Fibroblast of pulmonary artery (primary cell): ENCODE data around the gene ASB2.

Source experiments
- DNase-seq: peaks from one replicate; pipeline ENCODE4 v3.0.0-alpha.2; 2010; ENCODE audit warnings: low read depth
- H3K4me3 ChIP-seq: replicated peaks from 2 replicates; pipeline ENCODE4 v1.5.1; 2011; ENCODE audit warnings: low read depth, mild to moderate bottlenecking, control low read depth, low read length, moderate library complexity
- TF ChIP-seq, protein P1 (sequence below): IDR thresholded peaks from 2 replicates; pipeline ENCODE4 v1.5.1; 2011; ENCODE audit warnings: mild to moderate bottlenecking, control low read depth, low read length, inconsistent platforms; ENCODE audit errors: missing control alignments

ASB2 gene

DNA sequence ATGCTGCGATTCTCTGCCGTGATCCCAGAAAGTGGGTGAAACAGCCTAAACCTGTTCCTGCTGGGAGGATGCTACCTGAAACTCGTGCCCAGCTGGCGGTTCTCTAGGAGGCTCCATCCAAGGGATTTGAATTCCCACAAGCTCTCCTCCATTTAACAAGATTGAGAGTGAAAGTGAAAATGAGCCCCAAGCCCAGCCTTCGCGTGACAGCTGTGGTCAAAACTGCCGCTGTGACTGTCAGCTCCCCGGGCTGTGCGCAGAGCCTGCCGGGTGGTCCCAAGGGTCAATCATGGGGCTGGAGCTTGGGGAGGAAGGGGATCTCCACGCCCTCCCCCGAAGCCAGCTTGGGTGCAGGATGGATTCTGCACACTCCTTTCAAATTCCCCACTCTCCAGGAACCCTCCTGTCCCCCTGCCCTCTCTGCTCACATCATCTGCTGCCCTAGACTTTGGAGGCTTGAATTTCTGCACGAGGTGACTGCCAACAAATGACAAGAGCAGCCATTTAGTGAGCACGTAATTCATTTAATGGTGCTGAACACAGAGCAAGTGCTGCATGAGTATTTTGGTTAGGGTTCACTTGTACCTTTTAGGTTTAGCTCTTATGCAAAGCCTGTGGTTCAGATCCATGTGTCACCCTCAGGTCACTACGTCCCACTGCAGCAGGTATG, 5.3 kb downstream of the ASB2 start:
- TF ChIP-seq, protein P1, sequence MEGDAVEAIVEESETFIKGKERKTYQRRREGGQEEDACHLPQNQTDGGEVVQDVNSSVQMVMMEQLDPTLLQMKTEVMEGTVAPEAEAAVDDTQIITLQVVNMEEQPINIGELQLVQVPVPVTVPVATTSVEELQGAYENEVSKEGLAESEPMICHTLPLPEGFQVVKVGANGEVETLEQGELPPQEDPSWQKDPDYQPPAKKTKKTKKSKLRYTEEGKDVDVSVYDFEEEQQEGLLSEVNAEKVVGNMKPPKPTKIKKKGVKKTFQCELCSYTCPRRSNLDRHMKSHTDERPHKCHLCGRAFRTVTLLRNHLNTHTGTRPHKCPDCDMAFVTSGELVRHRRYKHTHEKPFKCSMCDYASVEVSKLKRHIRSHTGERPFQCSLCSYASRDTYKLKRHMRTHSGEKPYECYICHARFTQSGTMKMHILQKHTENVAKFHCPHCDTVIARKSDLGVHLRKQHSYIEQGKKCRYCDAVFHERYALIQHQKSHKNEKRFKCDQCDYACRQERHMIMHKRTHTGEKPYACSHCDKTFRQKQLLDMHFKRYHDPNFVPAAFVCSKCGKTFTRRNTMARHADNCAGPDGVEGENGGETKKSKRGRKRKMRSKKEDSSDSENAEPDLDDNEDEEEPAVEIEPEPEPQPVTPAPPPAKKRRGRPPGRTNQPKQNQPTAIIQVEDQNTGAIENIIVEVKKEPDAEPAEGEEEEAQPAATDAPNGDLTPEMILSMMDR, result no peak
- no peak for DNase-seq
- no peak overlapping the region for H3K4me3 ChIP-seq

DNA sequence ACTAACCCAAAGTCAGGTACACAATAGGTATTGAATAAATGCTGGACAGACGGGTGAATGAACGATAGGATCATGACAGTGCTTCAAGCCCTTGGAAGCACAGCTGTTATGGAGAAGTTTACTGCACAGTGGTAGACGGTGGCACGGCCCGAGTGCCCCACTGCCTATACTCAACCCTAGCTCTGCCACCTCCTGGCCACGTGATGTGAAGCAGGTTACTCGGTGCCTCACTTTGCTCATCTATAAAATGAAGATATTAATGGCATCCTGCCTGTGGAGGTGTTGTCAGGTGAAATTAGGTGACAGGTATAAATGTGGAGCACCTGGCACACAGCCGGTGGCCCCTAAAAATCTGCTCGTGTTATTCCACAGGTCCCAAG, 5.8 kb downstream of the ASB2 start:
- DNase-seq, result peak; percentile 21
- TF ChIP-seq, protein P1, result peak; percentile 41
- no peak overlapping the region for H3K4me3 ChIP-seq

GRCh38 chr14:93969082-93969828, 7.1 kb downstream of the ASB2 start:
- TF ChIP-seq, protein P1, result no peak
- no peak overlapping the region for H3K4me3 ChIP-seq
- DNase-seq, result no peak

DNA sequence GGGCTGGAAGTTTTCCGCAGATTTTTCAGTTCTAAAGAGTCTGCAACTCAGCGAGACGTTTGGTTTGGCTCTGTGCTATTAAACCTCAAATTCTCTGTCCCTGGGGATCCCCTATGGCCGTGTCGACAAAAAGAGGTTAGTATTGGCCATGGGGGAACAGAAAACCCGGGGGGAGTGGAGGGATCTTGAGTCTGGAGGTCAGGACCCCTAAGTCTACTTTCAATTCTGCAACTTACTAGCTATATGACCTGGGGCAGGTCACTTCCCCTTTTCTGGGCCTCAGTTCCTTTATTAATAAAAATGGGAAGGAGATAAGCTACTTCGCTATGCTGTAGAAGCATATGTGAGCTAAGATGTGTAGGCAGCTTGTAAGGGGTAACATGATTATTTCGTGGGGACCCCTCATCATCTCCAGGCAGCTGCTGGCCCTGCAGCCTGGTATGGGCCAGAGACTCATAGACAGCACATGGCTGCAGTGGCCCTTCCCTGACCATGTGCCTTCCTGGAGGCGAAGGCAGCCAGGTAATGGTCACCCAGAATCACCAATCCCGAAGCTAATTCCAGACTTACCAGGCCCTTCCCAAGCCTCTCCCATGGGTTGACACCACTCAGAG, 8.6 kb downstream of the ASB2 start:
- H3K4me3 ChIP-seq, result no peak overlapping the region
- no peak for DNase-seq
- TF ChIP-seq, protein P1, result no peak

DNA sequence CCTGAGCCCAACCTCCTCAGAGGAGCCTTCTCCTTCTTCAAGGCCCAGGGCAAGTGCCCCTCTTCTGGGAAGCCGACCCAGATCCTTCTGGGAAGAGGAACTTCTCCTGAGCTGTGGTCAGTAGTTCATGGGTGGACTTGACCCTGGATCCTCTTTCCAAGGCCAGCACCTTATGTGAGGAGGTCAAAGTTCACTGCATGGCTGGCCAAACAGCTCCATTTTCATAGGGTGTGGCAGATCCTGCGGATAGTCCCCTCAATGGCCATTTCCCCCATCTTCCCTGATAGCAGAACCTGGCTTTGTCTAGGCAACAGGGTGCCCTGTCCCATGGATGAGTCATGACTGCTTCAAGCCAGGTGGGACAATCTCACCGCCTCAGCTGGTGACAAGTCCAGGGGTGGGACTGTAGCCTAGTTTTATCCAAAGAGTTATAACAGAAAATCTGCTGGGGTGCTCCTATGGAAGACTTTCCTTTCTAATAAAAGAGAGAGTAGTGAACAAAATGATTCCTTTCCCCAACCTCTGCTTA, 10.4 kb downstream of the ASB2 start:
- DNase-seq, result no peak
- TF ChIP-seq, protein P1, result no peak
- H3K4me3 ChIP-seq, result no peak overlapping the region

GRCh38 chr14:93965287-93965821, 11.0 kb downstream of the ASB2 start:
- H3K4me3 ChIP-seq, result no peak overlapping the region
- TF ChIP-seq, protein P1, result no peak
- peak; percentile 73 for DNase-seq
